Skeletal muscle satellite cell (primary cell): ENCODE data around the gene C1orf185. TPM values are rescaled to one million over a fixed set of nuclear protein-coding genes. Genes with fewer than 3 reads are reported as not detected.

ENCODE experiments used
- H3K27me3 ChIP-seq: 2 replicates; pipeline ENCODE4 v1.7.0; 2013; ENCODE audit warnings: low read length; ENCODE audit not compliant: control insufficient read depth, insufficient read depth
- H3K36me3 ChIP-seq: 2 replicates; pipeline ENCODE4 v1.7.0; 2013; ENCODE audit warnings: mild to moderate bottlenecking, control low read depth, low read length; ENCODE audit not compliant: insufficient read depth
- H3K4me1 ChIP-seq: 2 replicates; pipeline ENCODE4 v1.7.0; 2013; ENCODE audit warnings: low read length; ENCODE audit not compliant: control insufficient read depth, insufficient read depth
- H3K4me2 ChIP-seq: 2 replicates; pipeline ENCODE4 v1.7.0; 2013; ENCODE audit warnings: mild to moderate bottlenecking, low read length
- H3K4me3 ChIP-seq: 2 replicates; pipeline ENCODE4 v1.7.0; 2013; ENCODE audit warnings: low read length
- H3K9ac ChIP-seq: 2 replicates; pipeline ENCODE4 v1.7.0; 2013; ENCODE audit warnings: mild to moderate bottlenecking, low read depth, low read length, moderate library complexity
- H3K9me3 ChIP-seq: replicated peaks from 2 replicates; pipeline ENCODE4 v1.7.0; 2013; ENCODE audit warnings: mild to moderate bottlenecking, control low read depth, low read length
- total RNA-seq: library from RNA; depleted of rRNA; stranded (reverse); fragments of >200 nt; gene quantifications from 2 replicates; pipeline ENCODE4 v1.2.3, GENCODE V29; 2012; rRNA removed

Gene C1orf185
- not detected in 2 replicates for total RNA-seq

GRCh38 chr1:51101976-51102375 is at the start of gene C1orf185:
TSS of gene C1orf185 (plus strand) at chr1:51102228. CDS start at chr1:51102234, 6 bp downstream.
- H3K4me3 ChIP-seq: no peak within 1 kb of the TSS
- H3K4me2 ChIP-seq: no peak within 1 kb of the TSS
- no peak within 1 kb of the TSS for H3K9ac ChIP-seq
- no peaks in the 10 kb centered on the region for H3K27me3 ChIP-seq
- no peaks in the 10 kb centered on the region for H3K9me3 ChIP-seq
- no peaks in the 10 kb centered on the region for H3K4me1 ChIP-seq
- H3K36me3 ChIP-seq: no peaks in the 10 kb centered on the region

- peaks cover 27% of the 10 kb centered on the region for H3K4me1 ChIP-seq
- H3K4me2 ChIP-seq: no peak overlapping the region
- H3K9ac ChIP-seq: no peak overlapping the region
- no peaks in the 10 kb centered on the region for H3K36me3 ChIP-seq
- no peak overlapping the region for H3K4me3 ChIP-seq
- no peaks in the 10 kb centered on the region for H3K27me3 ChIP-seq
- H3K9me3 ChIP-seq: no peaks in the 10 kb centered on the region
These were observed 43.2 kb upstream of the C1orf185 start for GRCh38 chr1:51058858-51059257.

- no peaks in the 10 kb centered on the region for H3K36me3 ChIP-seq
- no peak overlapping the region for H3K4me3 ChIP-seq
- peaks cover 27% of the 10 kb centered on the region for H3K4me1 ChIP-seq
- no peak overlapping the region for H3K9ac ChIP-seq
- no peaks in the 10 kb centered on the region for H3K27me3 ChIP-seq
- no peak overlapping the region for H3K4me2 ChIP-seq
- H3K9me3 ChIP-seq: no peaks in the 10 kb centered on the region
These were observed 40.7 kb upstream of the C1orf185 start for GRCh38 chr1:51061231-51061918.

GRCh38 chr1:51063121-51063520 is 38.9 kb upstream of the C1orf185 start:
- no peak overlapping the region for H3K4me3 ChIP-seq
- peaks cover 27% of the 10 kb centered on the region for H3K4me1 ChIP-seq
- no peaks in the 10 kb centered on the region for H3K27me3 ChIP-seq
- H3K9me3 ChIP-seq: no peaks in the 10 kb centered on the region
- H3K36me3 ChIP-seq: no peaks in the 10 kb centered on the region
- H3K4me2 ChIP-seq: peak overlapping the region; percentile 37
- H3K9ac ChIP-seq: peak overlapping the region; percentile 43

GRCh38 chr1:51070011-51070410 is 32.0 kb upstream of the C1orf185 start:
- Histone ChIP-seq H3K27me3 (no peaks in the 10 kb centered on the region), H3K4me3 (no peak overlapping the region), H3K9me3 (no peaks in the 10 kb centered on the region), H3K4me1 (peaks cover 15% of the 10 kb centered on the region), H3K4me2 (no peak overlapping the region), H3K36me3 (no peaks in the 10 kb centered on the region), H3K9ac (no peak overlapping the region)

- Histone ChIP-seq H3K9me3 (no peaks in the 10 kb centered on the region), H3K27me3 (no peaks in the 10 kb centered on the region), H3K4me3 (no peak overlapping the region), H3K36me3 (no peaks in the 10 kb centered on the region), H3K4me2 (peak overlapping the region; percentile 1), H3K9ac (no peak overlapping the region), H3K4me1 (peaks cover 15% of the 10 kb centered on the region)
These were observed 31.4 kb upstream of the C1orf185 start for GRCh38 chr1:51070640-51071039.

- Histone ChIP-seq H3K4me2 (peak overlapping the region; percentile 1), H3K4me3 (no peak overlapping the region), H3K36me3 (no peaks in the 10 kb centered on the region), H3K9me3 (no peaks in the 10 kb centered on the region), H3K27me3 (no peaks in the 10 kb centered on the region), H3K4me1 (peaks cover 15% of the 10 kb centered on the region), H3K9ac (no peak overlapping the region)
These were observed 30.6 kb upstream of the C1orf185 start for GRCh38 chr1:51071291-51072042.

GRCh38 chr1:51072043-51072439 is 30.0 kb upstream of the C1orf185 start:
- no peak overlapping the region for H3K9ac ChIP-seq
- no peaks in the 10 kb centered on the region for H3K27me3 ChIP-seq
- no peak overlapping the region for H3K4me3 ChIP-seq
- peaks cover 15% of the 10 kb centered on the region for H3K4me1 ChIP-seq
- H3K9me3 ChIP-seq: no peaks in the 10 kb centered on the region
- H3K36me3 ChIP-seq: no peaks in the 10 kb centered on the region
- H3K4me2 ChIP-seq: no peak overlapping the region

GRCh38 chr1:51072651-51073050 is 29.4 kb upstream of the C1orf185 start:
- peaks cover 15% of the 10 kb centered on the region for H3K4me1 ChIP-seq
- H3K36me3 ChIP-seq: no peaks in the 10 kb centered on the region
- H3K9me3 ChIP-seq: no peaks in the 10 kb centered on the region
- H3K4me2 ChIP-seq: no peak overlapping the region
- H3K27me3 ChIP-seq: no peaks in the 10 kb centered on the region
- H3K4me3 ChIP-seq: no peak overlapping the region
- H3K9ac ChIP-seq: no peak overlapping the region

- Histone ChIP-seq H3K4me1 (peaks cover 15% of the 10 kb centered on the region), H3K9ac (no peak overlapping the region), H3K36me3 (no peaks in the 10 kb centered on the region), H3K4me3 (no peak overlapping the region), H3K27me3 (no peaks in the 10 kb centered on the region), H3K4me2 (no peak overlapping the region), H3K9me3 (no peaks in the 10 kb centered on the region)
These were observed 28.6 kb upstream of the C1orf185 start for GRCh38 chr1:51073456-51073855.

- H3K4me1 ChIP-seq: no peaks in the 10 kb centered on the region
- H3K4me2 ChIP-seq: no peak overlapping the region
- H3K9me3 ChIP-seq: no peaks in the 10 kb centered on the region
- H3K4me3 ChIP-seq: no peak overlapping the region
- no peaks in the 10 kb centered on the region for H3K36me3 ChIP-seq
- peaks cover 3% of the 10 kb centered on the region for H3K27me3 ChIP-seq
- no peak overlapping the region for H3K9ac ChIP-seq
These were observed 15.3 kb upstream of the C1orf185 start for GRCh38 chr1:51086496-51087271.
